HK-2 (cell line): ENCODE data around the gene HSPBP1.
A peak's percentile ranks its signal among the peaks of the same experiment; 100 is the strongest.

Experiments
- DNase-seq: peaks from one replicate; pipeline ENCODE4 v3.0.0-alpha.2; 2018; ENCODE audit not compliant: unreplicated experiment

HSPBP1 gene

GRCh38 chr19:55304980-55305379, 25.1 kb upstream of the HSPBP1 start:
- DNase-seq = no peak

DNA sequence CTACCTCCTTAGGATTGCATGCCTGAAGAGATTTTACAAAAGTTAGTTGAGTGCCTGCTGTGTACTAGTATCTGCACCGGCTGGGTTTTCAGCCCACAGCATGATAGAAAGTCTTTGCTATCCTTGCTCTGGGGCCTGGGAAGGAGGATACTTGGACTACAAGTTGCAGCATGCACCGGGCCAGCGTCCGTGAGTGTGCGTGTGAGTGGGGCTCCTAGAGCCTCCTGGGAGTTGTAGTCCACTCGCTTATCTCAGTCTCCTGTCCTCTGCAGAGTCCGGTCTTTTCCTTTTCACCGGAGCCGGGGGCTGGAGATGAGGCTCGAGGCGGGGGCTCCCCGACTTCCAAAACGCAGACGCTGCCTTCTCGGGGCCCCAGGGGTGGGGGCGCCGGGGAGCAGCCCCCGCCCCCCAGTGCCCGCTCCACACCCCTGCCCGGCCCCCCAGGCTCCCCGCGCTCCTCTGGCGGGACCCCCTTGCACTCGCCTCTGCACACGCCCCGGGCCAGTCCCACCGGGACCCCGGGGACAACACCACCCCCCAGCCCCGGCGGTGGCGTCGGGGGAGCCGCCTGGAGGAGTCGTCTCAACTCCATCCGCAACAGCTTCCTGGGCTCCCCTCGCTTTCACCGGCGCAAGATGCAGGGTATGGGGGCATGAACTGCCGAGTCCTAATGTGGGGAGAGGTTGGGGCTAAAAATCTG, 24.5 kb upstream of the HSPBP1 start:
- no peak for DNase-seq

- DNase-seq = no peak
Measured at GRCh38 chr19:55303477-55303876, 23.6 kb upstream of the HSPBP1 start.

DNA sequence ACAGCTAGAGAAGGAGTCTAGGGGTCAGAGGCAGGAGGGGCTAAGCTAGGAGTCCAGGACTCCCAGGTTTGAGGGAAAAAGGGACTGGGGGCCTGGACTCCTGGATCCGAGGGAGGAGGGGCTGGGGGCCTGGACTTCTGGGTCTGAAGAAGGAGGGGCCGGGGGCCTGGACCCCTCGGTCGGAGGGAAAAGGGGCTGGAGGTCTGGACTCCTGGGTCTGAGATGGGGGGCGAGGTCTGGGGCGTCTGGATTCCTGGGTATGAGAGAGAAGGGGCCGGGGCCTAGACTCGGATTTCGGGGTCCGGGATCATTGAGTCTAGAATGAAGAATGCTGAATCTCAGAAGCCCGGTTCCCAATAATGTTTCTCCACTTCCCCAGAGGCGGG, 22.4 kb upstream of the HSPBP1 start:
- DNase-seq = no peak

GRCh38 chr19:55301459-55302317, 21.8 kb upstream of the HSPBP1 start:
- peak; percentile 95 for DNase-seq

- DNase-seq = no peak
Measured at GRCh38 chr19:55300886-55301458, 21.1 kb upstream of the HSPBP1 start.

DNA sequence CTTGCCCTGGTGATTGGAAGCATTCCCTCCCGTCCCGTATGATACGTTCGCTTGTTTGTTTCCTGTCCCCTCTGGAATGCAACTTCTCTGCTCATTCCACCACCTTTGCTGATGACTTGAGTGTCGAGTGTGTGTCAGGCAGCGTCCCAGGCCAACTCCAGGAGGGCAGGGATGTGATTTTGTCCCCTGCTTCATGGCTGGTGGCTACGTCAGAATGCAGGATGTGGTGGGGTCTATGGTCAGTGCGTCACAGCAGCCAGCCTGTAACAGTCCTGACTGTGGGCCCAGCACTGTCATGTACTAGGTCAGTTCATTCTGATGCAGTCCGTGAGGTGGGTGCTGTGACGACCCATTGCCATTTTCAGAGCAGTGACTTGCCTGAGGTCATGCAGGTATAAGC, 20.1 kb upstream of the HSPBP1 start:
- no peak for DNase-seq

DNA sequence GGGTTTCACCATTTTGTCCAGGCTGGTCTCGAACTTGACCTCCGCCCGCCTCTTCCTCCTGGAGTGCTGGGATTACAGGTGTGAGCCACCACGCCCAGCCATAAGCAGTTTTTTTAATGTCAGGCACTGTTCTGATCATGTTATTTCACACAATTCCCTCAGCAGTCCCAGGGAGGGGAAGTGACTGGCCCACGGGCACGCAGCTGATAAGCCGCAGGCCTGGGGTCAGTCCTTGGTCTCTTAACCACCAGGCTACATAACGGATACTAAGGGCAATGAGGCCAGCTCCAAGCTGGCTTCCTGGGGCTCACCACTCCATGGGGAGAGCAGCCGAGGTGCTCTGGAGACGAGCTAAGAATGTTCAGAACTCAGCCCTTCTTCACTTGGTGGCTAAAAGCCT, 17.4 kb upstream of the HSPBP1 start:
- no peak for DNase-seq

DNA sequence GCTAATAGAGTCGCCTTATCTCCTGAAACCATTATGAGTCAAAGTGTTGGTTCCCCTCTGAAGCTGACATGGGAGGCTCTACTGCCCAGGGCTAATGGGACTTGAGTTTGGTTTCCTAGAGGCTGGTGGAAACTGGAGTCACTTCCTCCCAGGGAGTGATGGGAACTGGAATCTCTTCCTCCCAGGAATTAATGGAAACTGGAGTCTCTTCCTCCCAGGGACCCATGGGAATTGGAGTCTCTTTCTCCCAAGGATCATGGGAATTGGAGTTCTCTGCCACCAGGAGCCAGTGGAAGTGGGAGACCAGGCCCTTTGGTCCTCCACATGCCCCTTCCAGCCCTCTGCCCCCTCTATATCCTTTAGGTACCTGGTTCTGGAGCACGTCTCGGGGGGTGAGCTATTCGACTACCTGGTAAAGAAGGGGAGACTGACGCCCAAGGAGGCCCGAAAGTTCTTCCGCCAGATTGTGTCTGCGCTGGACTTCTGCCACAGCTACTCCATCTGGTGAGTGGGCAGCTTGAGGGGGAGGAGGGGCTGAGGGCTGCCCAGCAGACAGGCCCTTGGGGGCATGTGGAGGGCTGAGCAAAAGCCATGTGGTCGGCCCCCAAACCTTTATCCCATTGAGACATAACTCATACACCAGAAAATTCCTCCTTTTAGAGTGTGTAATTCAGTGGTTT, 9.3 kb upstream of the HSPBP1 start:
- no peak for DNase-seq

- no peak for DNase-seq
Measured at GRCh38 chr19:55287361-55288079, 7.6 kb upstream of the HSPBP1 start.

DNA sequence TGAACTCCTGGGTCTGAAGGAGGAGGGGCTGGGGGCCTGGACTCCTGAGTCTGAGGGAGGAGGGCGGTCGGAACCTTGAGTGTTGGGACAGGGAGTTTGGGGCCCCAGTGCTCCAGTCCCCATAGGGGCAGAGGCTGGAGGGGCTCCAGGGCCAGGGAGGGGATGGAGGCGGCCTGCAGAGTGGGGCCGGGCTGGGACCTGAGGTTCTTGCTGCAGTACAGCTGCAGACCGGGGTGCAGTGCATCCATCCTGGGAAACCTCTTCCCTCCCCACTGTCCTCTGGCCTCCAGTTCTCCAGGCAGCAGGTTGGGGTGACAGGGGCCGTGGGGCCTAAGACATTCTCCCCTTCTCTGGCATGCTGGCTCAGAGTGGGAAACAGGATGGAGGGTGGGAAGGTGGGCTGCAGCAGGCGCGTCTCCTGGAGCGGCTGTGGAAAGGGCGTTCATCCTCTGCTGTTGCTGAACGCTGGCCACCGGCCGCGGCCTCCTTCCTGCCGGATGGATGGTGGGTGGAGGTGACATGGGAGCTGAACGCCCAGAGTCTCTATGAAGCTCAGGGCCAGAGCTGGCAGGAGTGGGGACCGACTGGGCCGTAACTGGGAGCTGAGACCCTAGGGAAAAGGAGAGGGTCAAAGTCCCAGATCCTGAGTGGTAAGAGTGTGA, 5.5 kb upstream of the HSPBP1 start:
- DNase-seq = no peak

- DNase-seq = no peak
Measured at GRCh38 chr19:55284405-55285058, 4.6 kb upstream of the HSPBP1 start.

GRCh38 chr19:55283548-55284377, 3.9 kb upstream of the HSPBP1 start, which contains the start of gene BRSK1:
Gene BRSK1 (plus strand): TSS chr19:55283997. CDS start chr19:55284443, 446 bp downstream.
- DNase-seq = no peak

DNA sequence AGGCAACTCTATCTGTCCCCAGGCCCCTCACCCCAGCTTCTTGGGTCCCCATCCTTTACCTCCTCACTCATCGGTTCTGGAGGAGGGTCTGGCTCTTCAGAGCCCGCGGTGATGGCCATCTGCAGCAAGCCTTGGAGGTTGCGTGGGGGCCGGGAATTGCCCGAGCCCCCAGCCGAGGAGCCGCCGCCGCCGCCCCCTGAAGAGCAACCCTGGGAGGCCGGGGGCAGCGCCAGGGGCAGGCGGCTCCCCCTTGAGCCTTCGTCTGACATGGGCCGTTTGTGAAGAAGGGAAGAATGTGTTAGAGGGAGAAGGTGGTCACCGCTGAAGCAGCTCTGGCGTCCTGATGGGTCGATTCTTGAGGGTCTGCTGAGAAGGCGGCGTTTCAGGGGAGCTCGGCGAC, 570 bp downstream of the HSPBP1 start:
- no peak for DNase-seq

DNA sequence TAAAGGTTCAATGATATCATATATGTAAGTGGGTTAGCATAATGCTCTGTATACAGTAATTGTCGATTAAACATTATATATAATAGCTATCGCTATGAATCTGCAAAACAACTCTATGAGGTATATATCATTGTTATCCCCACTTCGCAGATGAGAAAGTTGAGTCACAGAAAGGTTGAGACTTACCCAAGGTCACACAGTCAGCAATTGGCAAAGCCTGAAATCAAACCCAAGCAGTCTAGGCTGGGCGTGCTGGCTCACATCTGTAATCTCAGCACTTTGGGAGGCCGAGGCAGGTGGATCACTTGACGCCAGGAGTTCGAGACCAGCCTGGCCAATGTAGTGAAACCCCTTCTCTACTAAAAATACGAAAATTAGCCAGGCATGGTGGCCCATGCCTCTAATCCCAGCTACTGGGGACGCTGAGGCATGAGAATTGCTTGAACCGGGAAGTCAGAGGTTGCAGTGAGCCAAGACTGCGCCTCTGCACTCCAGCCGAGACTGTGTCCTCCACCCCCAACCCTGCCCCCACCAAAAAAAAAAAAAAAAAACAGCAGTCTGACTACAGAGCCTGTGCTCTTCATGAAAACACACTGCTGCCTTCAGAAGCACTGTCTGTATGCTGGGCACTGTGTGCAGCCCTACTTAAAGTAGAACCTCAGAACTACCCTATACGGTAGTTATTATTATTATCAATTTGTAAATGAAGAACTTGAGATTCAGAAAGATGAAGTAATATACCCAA, 1.3 kb downstream of the HSPBP1 start:
- DNase-seq = no peak

DNA sequence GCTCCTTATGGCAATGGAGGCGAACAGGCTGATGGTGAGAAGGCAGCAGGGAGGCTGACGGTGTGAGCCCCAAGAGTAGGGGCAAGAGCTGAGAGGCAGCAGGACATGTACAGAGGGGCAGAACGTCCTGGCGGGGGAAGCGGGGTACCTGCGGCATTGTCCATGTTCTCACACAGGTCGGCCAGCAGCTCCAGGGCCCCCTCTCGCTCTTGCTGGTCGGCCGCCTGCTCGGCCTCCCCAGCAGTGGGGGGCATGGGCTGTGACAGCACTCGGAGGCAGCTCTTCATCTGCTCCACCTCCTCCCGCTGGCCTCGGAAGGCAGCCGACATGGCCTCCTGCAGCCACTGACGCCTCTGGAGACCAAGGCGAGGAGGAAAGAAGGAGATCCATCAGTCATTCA, 2.4 kb downstream of the HSPBP1 start:
- no peak for DNase-seq

- DNase-seq = no peak
Measured at GRCh38 chr19:55276720-55277430, 3.0 kb downstream of the HSPBP1 start.
